ENCODE results near the gene MRPL4.

DNA sequence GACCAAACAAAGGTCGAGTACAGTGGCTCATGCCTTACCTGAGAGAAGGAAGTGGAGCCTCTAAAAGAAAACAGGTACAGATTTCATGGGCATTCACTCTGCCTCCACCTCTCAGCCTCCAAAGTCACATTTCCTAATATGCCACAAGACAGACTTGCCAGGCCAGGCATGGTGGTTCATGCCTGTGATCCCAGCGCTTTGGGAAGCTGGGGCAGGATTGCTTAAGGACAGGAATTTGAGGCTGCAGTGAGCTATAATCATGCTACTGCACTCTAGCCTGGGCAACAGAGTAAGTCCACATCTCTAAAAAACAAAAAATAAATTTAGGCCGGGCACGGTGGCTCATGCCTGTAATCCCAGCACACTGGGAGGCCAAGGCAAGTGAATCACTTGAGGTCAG, 46.4 kb upstream of the MRPL4 start:
- TF ChIP-seq POLR2A (IDR thresholded peaks at IDR 0.05), result no peak
- TF ChIP-seq, protein P1, sequence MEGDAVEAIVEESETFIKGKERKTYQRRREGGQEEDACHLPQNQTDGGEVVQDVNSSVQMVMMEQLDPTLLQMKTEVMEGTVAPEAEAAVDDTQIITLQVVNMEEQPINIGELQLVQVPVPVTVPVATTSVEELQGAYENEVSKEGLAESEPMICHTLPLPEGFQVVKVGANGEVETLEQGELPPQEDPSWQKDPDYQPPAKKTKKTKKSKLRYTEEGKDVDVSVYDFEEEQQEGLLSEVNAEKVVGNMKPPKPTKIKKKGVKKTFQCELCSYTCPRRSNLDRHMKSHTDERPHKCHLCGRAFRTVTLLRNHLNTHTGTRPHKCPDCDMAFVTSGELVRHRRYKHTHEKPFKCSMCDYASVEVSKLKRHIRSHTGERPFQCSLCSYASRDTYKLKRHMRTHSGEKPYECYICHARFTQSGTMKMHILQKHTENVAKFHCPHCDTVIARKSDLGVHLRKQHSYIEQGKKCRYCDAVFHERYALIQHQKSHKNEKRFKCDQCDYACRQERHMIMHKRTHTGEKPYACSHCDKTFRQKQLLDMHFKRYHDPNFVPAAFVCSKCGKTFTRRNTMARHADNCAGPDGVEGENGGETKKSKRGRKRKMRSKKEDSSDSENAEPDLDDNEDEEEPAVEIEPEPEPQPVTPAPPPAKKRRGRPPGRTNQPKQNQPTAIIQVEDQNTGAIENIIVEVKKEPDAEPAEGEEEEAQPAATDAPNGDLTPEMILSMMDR (IDR thresholded peaks at IDR 0.05), result no peak

All from uterus (tissue), 2 donors.